Thyroid gland (tissue), 4 donors: ENCODE measurements around the gene DAPP1. TPM values are rescaled to one million over a fixed set of nuclear protein-coding genes. Genes with fewer than 3 reads are reported as not detected.
A peak's percentile ranks its signal among the peaks of the same experiment; 100 is the strongest.

Source experiments
- DNase-seq, 2 donors: peaks; one replicate each; pipeline ENCODE4 v3.0.0-alpha.2; 2019
- H3K27ac ChIP-seq, 3 donors: fragments of 200-600 bp; sonication (generic); 1 replicate in 2 of 3; 2 replicates in 1 of 3; pipeline ENCODE4 v1.5.1; 2016 to 2019; ENCODE audit warnings: mild to moderate bottlenecking in 1 of 3, moderate library complexity in 1 of 3
- H3K27me3 ChIP-seq: fragments of 200-600 bp; sonication (generic); one replicate; pipeline ENCODE4 v1.5.1; 2019
- H3K36me3 ChIP-seq, 2 donors: fragments of 200-600 bp; sonication (generic); one replicate each; pipeline ENCODE4 v1.5.1; 2016 to 2019
- H3K4me1 ChIP-seq, 2 donors: fragments of 200-600 bp; sonication (generic); one replicate each; pipeline ENCODE4 v1.5.1; 2017 to 2019
- H3K4me3 ChIP-seq, 3 donors: fragments of 200-600 bp; sonication (generic); replicated peaks in 1 of 3; 1 replicate in 2 of 3; 2 replicates in 1 of 3; pipeline ENCODE4 v1.5.1; 2016; ENCODE audit warnings: mild to moderate bottlenecking in 1 of 3
- H3K9me3 ChIP-seq: fragments of 200-600 bp; sonication (generic); one replicate; pipeline ENCODE4 v1.5.1; 2017
- POLR2A ChIP-seq, 2 donors: fragments of 450-650 bp; IDR thresholded peaks; one replicate each; pipeline ENCODE4 v1.6.1; 2017; ENCODE audit warnings: antibody characterized with exemption in 2 of 2, mild to moderate bottlenecking in 2 of 2, moderate library complexity in 1 of 2
- WGBS, 2 donors: methylation state at CpG; one replicate each; pipeline ENCODE4 v1.1.5; 2017; 5-methylcytosine and 5-hydroxymethylcytosine counted together
- intact Hi-C: fragments of 100-400 bp; cut with DNase I; formaldehyde crosslinking; loops from one replicate; pipeline ENCODE4 v1.15.1; 2023
- total RNA-seq, 4 donors: library from RNA; depleted of rRNA; stranded (reverse); fragments of >200 nt; gene quantifications; one replicate each; pipeline ENCODE4 v1.2.3, GENCODE V29; 2016
- TF ChIP-seq, protein P1 (sequence below), 6 experiments: fragments of 200-600 bp in 3 of 6; fragments of 450-650 bp in 3 of 6; sonication (generic) in 3 of 6; IDR thresholded peaks; one replicate each; pipeline ENCODE4 v1.5.1; 2016 to 2019; ENCODE audit warnings: antibody characterized with exemption in 6 of 6, mild to moderate bottlenecking in 2 of 6, inconsistent platforms in 1 of 6, moderate library complexity in 1 of 6

DAPP1 gene
- total RNA-seq, 4 donors from 2014 or later: 0.33 to 1.5 (median 0.70) TPM

- Histone ChIP-seq H3K36me3 (no peaks in the 10 kb centered on the region), H3K27me3 (no peaks in the 10 kb centered on the region), H3K4me3 (no peak overlapping the region), H3K27ac (no peak overlapping the region), H3K4me1 (no peaks in the 10 kb centered on the region), H3K9me3 (no peaks in the 10 kb centered on the region)
- TF ChIP-seq, protein P1, sequence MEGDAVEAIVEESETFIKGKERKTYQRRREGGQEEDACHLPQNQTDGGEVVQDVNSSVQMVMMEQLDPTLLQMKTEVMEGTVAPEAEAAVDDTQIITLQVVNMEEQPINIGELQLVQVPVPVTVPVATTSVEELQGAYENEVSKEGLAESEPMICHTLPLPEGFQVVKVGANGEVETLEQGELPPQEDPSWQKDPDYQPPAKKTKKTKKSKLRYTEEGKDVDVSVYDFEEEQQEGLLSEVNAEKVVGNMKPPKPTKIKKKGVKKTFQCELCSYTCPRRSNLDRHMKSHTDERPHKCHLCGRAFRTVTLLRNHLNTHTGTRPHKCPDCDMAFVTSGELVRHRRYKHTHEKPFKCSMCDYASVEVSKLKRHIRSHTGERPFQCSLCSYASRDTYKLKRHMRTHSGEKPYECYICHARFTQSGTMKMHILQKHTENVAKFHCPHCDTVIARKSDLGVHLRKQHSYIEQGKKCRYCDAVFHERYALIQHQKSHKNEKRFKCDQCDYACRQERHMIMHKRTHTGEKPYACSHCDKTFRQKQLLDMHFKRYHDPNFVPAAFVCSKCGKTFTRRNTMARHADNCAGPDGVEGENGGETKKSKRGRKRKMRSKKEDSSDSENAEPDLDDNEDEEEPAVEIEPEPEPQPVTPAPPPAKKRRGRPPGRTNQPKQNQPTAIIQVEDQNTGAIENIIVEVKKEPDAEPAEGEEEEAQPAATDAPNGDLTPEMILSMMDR (IDR thresholded peaks at IDR 0.05): peak in 4 of 6 experiments; percentile 47 to 52 (median 49)
- no peak for TF ChIP-seq POLR2A (IDR thresholded peaks at IDR 0.05)
- intact Hi-C loops: loop anchor here (10.0 kb wide), 1 partner anchor 234 kb away; the partner anchor contains the start of gene MTTP
- 27% methylated on average over 13 of the region's 13 CpGs for WGBS, 2 donors
- DNase-seq: peak; percentile 39 to 44
Observed at GRCh38 chr4:99808260-99808857, 8.3 kb upstream of the DAPP1 start.

- Histone ChIP-seq H3K9me3 (no peaks in the 10 kb centered on the region), H3K4me1 (no peaks in the 10 kb centered on the region), H3K27ac (no peak overlapping the region), H3K36me3 (no peaks in the 10 kb centered on the region), H3K27me3 (no peaks in the 10 kb centered on the region), H3K4me3 (no peak overlapping the region)
- TF ChIP-seq POLR2A (IDR thresholded peaks at IDR 0.05): no peak
- no peak for DNase-seq
- intact Hi-C loops: loop anchor here (10.0 kb wide), 1 partner anchor 235 kb away; the partner anchor contains the start of gene MTTP
- WGBS, 2 donors: 85 to 96% methylated on average over 1 of the region's 1 CpG
Observed at GRCh38 chr4:99809326-99809725, 7.3 kb upstream of the DAPP1 start.

DNA sequence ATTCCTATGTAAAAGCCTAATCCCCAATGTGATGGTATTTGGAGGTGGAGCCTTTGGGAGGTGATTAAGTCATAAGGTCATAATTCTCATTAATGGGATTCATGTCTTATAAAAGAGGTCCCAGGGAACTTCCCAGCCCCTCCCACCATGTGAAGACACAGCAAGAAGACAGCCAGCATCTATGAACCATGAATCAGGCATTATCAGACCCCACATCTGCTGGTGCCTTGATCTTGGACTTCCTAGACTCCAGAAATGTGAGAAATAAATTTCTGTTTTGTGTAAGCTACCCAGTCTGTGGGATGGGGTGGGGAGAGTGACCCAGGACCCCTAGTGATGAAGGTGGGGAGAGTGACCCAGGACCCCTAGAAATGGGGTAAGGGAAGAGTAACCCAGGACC, 6.1 kb upstream of the DAPP1 start:
- peaks cover 2 to 6% of the 10 kb centered on the region in 2 donors for H3K4me1 ChIP-seq
- no peaks in the 10 kb centered on the region for H3K9me3 ChIP-seq
- no peak overlapping the region for H3K4me3 ChIP-seq
- intact Hi-C loops: loop anchor here (10.0 kb wide), 1 partner anchor 134 kb away; the partner anchor contains the start of gene DNAJB14
- H3K27me3 ChIP-seq: no peaks in the 10 kb centered on the region
- H3K27ac ChIP-seq: no peak overlapping the region
- TF ChIP-seq, protein P1 (IDR thresholded peaks at IDR 0.05): no peak
- no peak for TF ChIP-seq POLR2A (IDR thresholded peaks at IDR 0.05)
- DNase-seq: no peak
- no peaks in the 10 kb centered on the region for H3K36me3 ChIP-seq

- 65 to 75% methylated on average over 1 of the region's 1 CpG for WGBS, 2 donors
- H3K27ac ChIP-seq: no peak overlapping the region
- no peak for TF ChIP-seq POLR2A (IDR thresholded peaks at IDR 0.05)
- TF ChIP-seq, protein P1 (IDR thresholded peaks at IDR 0.05): no peak
Observed at GRCh38 chr4:99811117-99811516, 5.5 kb upstream of the DAPP1 start.

GRCh38 chr4:99811850-99812249, 4.8 kb upstream of the DAPP1 start:
- Histone ChIP-seq H3K36me3 (no peaks in the 10 kb centered on the region), H3K27me3 (no peaks in the 10 kb centered on the region), H3K9me3 (no peaks in the 10 kb centered on the region), H3K27ac (no peak overlapping the region), H3K4me1 (peaks cover 5 to 9% of the 10 kb centered on the region in 2 donors), H3K4me3 (no peak overlapping the region)
- TF ChIP-seq, protein P1 (IDR thresholded peaks at IDR 0.05): peak in 3 of 6 experiments; percentile 12 to 37 (median 19)
- TF ChIP-seq POLR2A (IDR thresholded peaks at IDR 0.05): no peak
- WGBS, 2 donors: 67 to 70% methylated on average over 1 of the region's 1 CpG
- intact Hi-C loops: loop anchor here (10.0 kb wide), 1 partner anchor 133 kb away; the partner anchor contains the start of gene DNAJB14
- no peak for DNase-seq

More at GRCh38 chr4:99811117-99811516, 5.5 kb upstream of the DAPP1 start:
- H3K4me1 ChIP-seq: peaks cover 5 to 9% of the 10 kb centered on the region in 2 donors
- H3K4me3 ChIP-seq: no peak overlapping the region
- H3K9me3 ChIP-seq: no peaks in the 10 kb centered on the region
- H3K27me3 ChIP-seq: no peaks in the 10 kb centered on the region
- no peak for DNase-seq
- intact Hi-C loops: loop anchor here (10.0 kb wide), 1 partner anchor 134 kb away; the partner anchor contains the start of gene DNAJB14
- H3K36me3 ChIP-seq: no peaks in the 10 kb centered on the region
